HG03039 (cell line): Measurements from ENCODE around the gene CCDC50.

Experiments
- ATAC-seq: cut with Tn5 transposase; IDR thresholded peaks from one replicate; pipeline ENCODE4 v1.9.1; 2021; ENCODE audit warnings: mild to moderate bottlenecking, moderate library complexity; ENCODE audit not compliant: unreplicated experiment

CCDC50 gene

GRCh38 chr3:191376516-191377141 is 47.4 kb downstream of the CCDC50 start:
- ATAC-seq: no peak

- no peak for ATAC-seq
These were observed 49.1 kb downstream of the CCDC50 start for GRCh38 chr3:191378142-191378812.

GRCh38 chr3:191379446-191379845 is 50.3 kb downstream of the CCDC50 start:
- no peak for ATAC-seq

GRCh38 chr3:191380001-191380400 is 50.8 kb downstream of the CCDC50 start:
- no peak for ATAC-seq

GRCh38 chr3:191381303-191381702 is 52.1 kb downstream of the CCDC50 start:
- no peak for ATAC-seq

GRCh38 chr3:191382661-191383060 is 53.5 kb downstream of the CCDC50 start:
- ATAC-seq: no peak

- no peak for ATAC-seq
These were observed 53.9 kb downstream of the CCDC50 start for GRCh38 chr3:191383124-191383523.

GRCh38 chr3:191385101-191385500 is 55.9 kb downstream of the CCDC50 start:
- no peak for ATAC-seq

- no peak for ATAC-seq
These were observed 58.4 kb downstream of the CCDC50 start for GRCh38 chr3:191387441-191388077.

- no peak for ATAC-seq
These were observed 59.6 kb downstream of the CCDC50 start for GRCh38 chr3:191388823-191389222.

- ATAC-seq: no peak
These were observed 61.4 kb downstream of the CCDC50 start for GRCh38 chr3:191390580-191390979.

GRCh38 chr3:191391861-191392808 is 62.9 kb downstream of the CCDC50 start:
- ATAC-seq: no peak

GRCh38 chr3:191393146-191393545 is 64.0 kb downstream of the CCDC50 start:
- ATAC-seq: no peak

GRCh38 chr3:191397771-191398170 is 68.6 kb downstream of the CCDC50 start:
- ATAC-seq: no peak

- no peak for ATAC-seq
These were observed 69.4 kb downstream of the CCDC50 start for GRCh38 chr3:191398607-191399006.

GRCh38 chr3:191399918-191400317 is 70.7 kb downstream of the CCDC50 start:
- ATAC-seq: no peak

- no peak for ATAC-seq
These were observed 72.7 kb downstream of the CCDC50 start for GRCh38 chr3:191401775-191402357.

GRCh38 chr3:191409791-191410359 is 80.7 kb downstream of the CCDC50 start:
- ATAC-seq: no peak

GRCh38 chr3:191412759-191413158 is 83.6 kb downstream of the CCDC50 start:
- no peak for ATAC-seq

- no peak for ATAC-seq
These were observed 85.1 kb downstream of the CCDC50 start for GRCh38 chr3:191414286-191414685.
